ENCODE measurements around the gene CCDC13. TPM values are rescaled to one million over a fixed set of nuclear protein-coding genes. Genes with fewer than 3 reads are reported as not detected.
A peak's percentile ranks its signal among the peaks of the same experiment; 100 is the strongest.

The CCDC13 gene
- total and polyA plus RNA-seq, 7 experiments from 2014 or later: 0.34 to 1.5 (median 0.70) TPM; not detected in 2

- H3K27me3 ChIP-seq (ENCODE audit: control insufficient read depth in 2 of 2, insufficient read depth in 2 of 2, low read length in 2 of 2): no peaks in the 10 kb centered on the region
- no peaks in the 10 kb centered on the region for H3K9me3 ChIP-seq (ENCODE audit: control insufficient read depth in 2 of 3, low read length in 3 of 3)
- intact Hi-C loops (cut with micrococcal nuclease): loop anchor here in 1 of 2 donors (5.0 to 10.0 kb wide), 2 partner anchors 85 to 497 kb away; no protein-coding TSS in a partner anchor
- no peaks in the 10 kb centered on the region for H3K36me3 ChIP-seq (ENCODE audit: control insufficient read depth in 2 of 3, insufficient read depth in 3 of 3, low read length in 3 of 3)
- H3K27ac Mint-ChIP-seq: no peak overlapping the region
- H3K27ac ChIP-seq (ENCODE audit: low read depth, low read length): no peak overlapping the region
- no peaks in the 10 kb centered on the region for H3K9me3 Mint-ChIP-seq
- H3K27me3 Mint-ChIP-seq: peaks cover 0 to 8% (median 0%) of the 10 kb centered on the region in 5 donors
- CTCF ChIA-PET: interaction anchor here (0.8 to 1.4 kb wide), 2 partner anchors 10 to 13 kb away, joined by 3 to 4 read pairs; no protein-coding TSS in a partner anchor
- no peak overlapping the region for H3K4me3 ChIP-seq (ENCODE audit: low read length)
- H3K4me3 Mint-ChIP-seq: no peak overlapping the region
- POLR2A ChIA-PET: no interaction called here
- H3K4me1 ChIP-seq (ENCODE audit: control insufficient read depth in 2 of 2, insufficient read depth in 2 of 2, low read length in 2 of 2): peaks cover 4 to 12% of the 10 kb centered on the region in 2 donors
- DNase-seq (peak in 1 of 9 donors; percentile 4), ATAC-seq (no peak)
- H3K36me3 Mint-ChIP-seq: no peaks in the 10 kb centered on the region
- peaks cover 0 to 22% (median 15%) of the 10 kb centered on the region in 7 donors for H3K4me1 Mint-ChIP-seq
Observed at GRCh38 chr3:42742259-42742658, 30.8 kb downstream of the CCDC13 start.

- CTCF ChIA-PET: interaction anchor here (0.8 to 1.4 kb wide), 3 partner anchors 10 to 15 kb away, joined by 3 to 4 read pairs (median 3); no protein-coding TSS in a partner anchor
- peaks cover 0 to 8% (median 0%) of the 10 kb centered on the region in 5 donors for H3K27me3 Mint-ChIP-seq
- no peaks in the 10 kb centered on the region for H3K9me3 Mint-ChIP-seq
- no peak overlapping the region for H3K4me3 ChIP-seq (ENCODE audit: low read length)
- no peak overlapping the region for H3K27ac ChIP-seq (ENCODE audit: low read depth, low read length)
- DNase-seq (peak in 1 of 9 donors; percentile 14), ATAC-seq (no peak)
- H3K9me3 ChIP-seq (ENCODE audit: control insufficient read depth in 2 of 3, low read length in 3 of 3): no peaks in the 10 kb centered on the region
- no peaks in the 10 kb centered on the region for H3K27me3 ChIP-seq (ENCODE audit: control insufficient read depth in 2 of 2, insufficient read depth in 2 of 2, low read length in 2 of 2)
- H3K4me1 ChIP-seq (ENCODE audit: control insufficient read depth in 2 of 2, insufficient read depth in 2 of 2, low read length in 2 of 2): peaks cover 0 to 8% of the 10 kb centered on the region in 2 donors
- no peak overlapping the region for H3K4me3 Mint-ChIP-seq
- POLR2A ChIA-PET: no interaction called here
- H3K4me1 Mint-ChIP-seq: peaks cover 0 to 17% (median 12%) of the 10 kb centered on the region in 7 donors
- intact Hi-C loops (cut with micrococcal nuclease): loop anchor here in 1 of 2 donors (5.0 to 10.0 kb wide), 2 partner anchors 84 to 497 kb away; no protein-coding TSS in a partner anchor
- H3K27ac Mint-ChIP-seq: no peak overlapping the region
- no peaks in the 10 kb centered on the region for H3K36me3 Mint-ChIP-seq
- H3K36me3 ChIP-seq (ENCODE audit: control insufficient read depth in 2 of 3, insufficient read depth in 3 of 3, low read length in 3 of 3): no peaks in the 10 kb centered on the region
Observed at GRCh38 chr3:42741796-42742195, 31.3 kb downstream of the CCDC13 start.

GRCh38 chr3:42739401-42740158, 33.5 kb downstream of the CCDC13 start:
- no peak overlapping the region for H3K4me3 Mint-ChIP-seq
- peaks cover 0 to 2% (median 0%) of the 10 kb centered on the region in 11 donors for H3K9me3 Mint-ChIP-seq
- H3K27ac Mint-ChIP-seq: no peak overlapping the region

GRCh38 chr3:42736531-42736930, 36.5 kb downstream of the CCDC13 start:
- H3K4me1 ChIP-seq (ENCODE audit: control insufficient read depth in 2 of 2, insufficient read depth in 2 of 2, low read length in 2 of 2): no peaks in the 10 kb centered on the region
- no peak overlapping the region for H3K4me3 ChIP-seq (ENCODE audit: low read length)
- DNase-seq (no peak), ATAC-seq (no peak)
- intact Hi-C loops (cut with micrococcal nuclease): no loop called here
- H3K36me3 Mint-ChIP-seq: no peaks in the 10 kb centered on the region
- peaks cover 0 to 8% (median 0%) of the 10 kb centered on the region in 5 donors for H3K27me3 Mint-ChIP-seq
- H3K4me3 Mint-ChIP-seq: no peak overlapping the region
- no peaks in the 10 kb centered on the region for H3K27me3 ChIP-seq (ENCODE audit: control insufficient read depth in 2 of 2, insufficient read depth in 2 of 2, low read length in 2 of 2)
- H3K9me3 ChIP-seq (ENCODE audit: control insufficient read depth in 2 of 3, low read length in 3 of 3): no peaks in the 10 kb centered on the region
- no peaks in the 10 kb centered on the region for H3K36me3 ChIP-seq (ENCODE audit: control insufficient read depth in 2 of 3, insufficient read depth in 3 of 3, low read length in 3 of 3)
- H3K4me1 Mint-ChIP-seq: no peaks in the 10 kb centered on the region
- no peak overlapping the region for H3K27ac Mint-ChIP-seq
- H3K27ac ChIP-seq (ENCODE audit: low read depth, low read length): no peak overlapping the region
- POLR2A ChIA-PET: no interaction called here
- peaks cover 0 to 2% (median 0%) of the 10 kb centered on the region in 11 donors for H3K9me3 Mint-ChIP-seq
- CTCF ChIA-PET: no interaction called here

More at GRCh38 chr3:42739401-42740158, 33.5 kb downstream of the CCDC13 start:
- Histone ChIP-seq H3K27me3 (ENCODE audit: control insufficient read depth in 2 of 2, insufficient read depth in 2 of 2, low read length in 2 of 2) (no peaks in the 10 kb centered on the region), H3K9me3 (ENCODE audit: control insufficient read depth in 2 of 3, low read length in 3 of 3) (no peaks in the 10 kb centered on the region), H3K36me3 (ENCODE audit: control insufficient read depth in 2 of 3, insufficient read depth in 3 of 3, low read length in 3 of 3) (no peaks in the 10 kb centered on the region), H3K4me3 (ENCODE audit: low read length) (no peak overlapping the region), H3K4me1 (ENCODE audit: control insufficient read depth in 2 of 2, insufficient read depth in 2 of 2, low read length in 2 of 2) (no peaks in the 10 kb centered on the region), H3K27ac (ENCODE audit: low read depth, low read length) (no peak overlapping the region)
- DNase-seq: peak in 1 of 9 donors; percentile 13
- Mint-ChIP-seq H3K36me3 (no peaks in the 10 kb centered on the region), H3K27me3 (peaks cover 0 to 8% (median 0%) of the 10 kb centered on the region in 5 donors), H3K4me1 (peaks cover 0 to 9% (median 5%) of the 10 kb centered on the region in 7 donors)
- ATAC-seq: no peak
- intact Hi-C loops (cut with micrococcal nuclease): loop anchor here in 1 of 2 donors (5.0 to 10.0 kb wide), 2 partner anchors 82 to 495 kb away; no protein-coding TSS in a partner anchor
- ChIA-PET POLR2A (no interaction called here), CTCF (no interaction called here)

- Mint-ChIP-seq H3K9me3 (peaks cover 0 to 2% (median 0%) of the 10 kb centered on the region in 11 donors), H3K4me3 (no peak overlapping the region), H3K4me1 (no peaks in the 10 kb centered on the region), H3K27ac (no peak overlapping the region), H3K36me3 (no peaks in the 10 kb centered on the region), H3K27me3 (peaks cover 0 to 8% (median 0%) of the 10 kb centered on the region in 5 donors)
- Histone ChIP-seq H3K27ac (ENCODE audit: low read depth, low read length) (no peak overlapping the region), H3K9me3 (ENCODE audit: control insufficient read depth in 2 of 3, low read length in 3 of 3) (no peaks in the 10 kb centered on the region), H3K27me3 (ENCODE audit: control insufficient read depth in 2 of 2, insufficient read depth in 2 of 2, low read length in 2 of 2) (no peaks in the 10 kb centered on the region), H3K4me1 (ENCODE audit: control insufficient read depth in 2 of 2, insufficient read depth in 2 of 2, low read length in 2 of 2) (no peaks in the 10 kb centered on the region), H3K4me3 (ENCODE audit: low read length) (no peak overlapping the region), H3K36me3 (ENCODE audit: control insufficient read depth in 2 of 3, insufficient read depth in 3 of 3, low read length in 3 of 3) (no peaks in the 10 kb centered on the region)
- ATAC-seq (no peak), DNase-seq (no peak)
- POLR2A ChIA-PET: no interaction called here
- CTCF ChIA-PET: no interaction called here
- intact Hi-C loops (cut with micrococcal nuclease): no loop called here
Observed at GRCh38 chr3:42736081-42736480, 37.0 kb downstream of the CCDC13 start.

- DNase-seq (no peak), ATAC-seq (no peak)
- Mint-ChIP-seq H3K4me3 (no peak overlapping the region), H3K27ac (no peak overlapping the region), H3K27me3 (peaks cover 0 to 8% (median 0%) of the 10 kb centered on the region in 5 donors), H3K4me1 (no peaks in the 10 kb centered on the region), H3K9me3 (peaks cover 0 to 2% (median 0%) of the 10 kb centered on the region in 11 donors), H3K36me3 (no peaks in the 10 kb centered on the region)
- Histone ChIP-seq H3K27me3 (ENCODE audit: control insufficient read depth in 2 of 2, insufficient read depth in 2 of 2, low read length in 2 of 2) (no peaks in the 10 kb centered on the region), H3K27ac (ENCODE audit: low read depth, low read length) (no peak overlapping the region), H3K9me3 (ENCODE audit: control insufficient read depth in 2 of 3, low read length in 3 of 3) (no peaks in the 10 kb centered on the region), H3K4me3 (ENCODE audit: low read length) (no peak overlapping the region), H3K4me1 (ENCODE audit: control insufficient read depth in 2 of 2, insufficient read depth in 2 of 2, low read length in 2 of 2) (no peaks in the 10 kb centered on the region), H3K36me3 (ENCODE audit: control insufficient read depth in 2 of 3, insufficient read depth in 3 of 3, low read length in 3 of 3) (no peaks in the 10 kb centered on the region)
- ChIA-PET CTCF (no interaction called here), POLR2A (no interaction called here)
- intact Hi-C loops (cut with micrococcal nuclease): no loop called here
Observed at GRCh38 chr3:42735615-42736014, 37.4 kb downstream of the CCDC13 start.

Data from naive thymus-derived CD4-positive, alpha-beta T cell (primary cell).